Effector CD8-positive, alpha-beta T cell (primary cell): Measurements from ENCODE around the gene FAM83E.
"Not testable (repeated sequence)": the region's sequence is repeated elsewhere in the genome, so short reads cannot be mapped to it uniquely, and the experiment has no call there.

Experiments used
- DNase-seq: peaks from one replicate; lab custom pipeline; 2025; lab: John Stamatoyannopoulos, UW

FAM83E gene

DNA sequence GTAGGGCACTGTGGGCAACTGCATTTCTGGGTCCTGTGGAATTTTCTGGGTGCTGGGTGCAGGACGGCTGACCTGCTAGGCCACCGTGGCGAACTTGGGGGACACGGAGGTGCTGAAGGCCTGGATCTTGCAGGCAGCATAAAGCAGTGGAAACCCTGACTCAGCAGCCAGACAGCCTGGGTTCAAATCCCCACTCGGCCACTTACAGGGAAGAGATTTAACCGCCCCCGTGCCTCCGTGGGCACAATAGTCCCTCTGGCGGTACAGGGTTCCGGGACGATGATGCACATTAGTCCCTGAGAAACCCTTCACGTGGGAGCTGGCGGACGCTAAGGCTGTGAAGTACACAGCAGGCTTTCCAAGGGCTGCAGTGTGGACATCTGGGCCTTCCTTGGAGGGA, 3.0 kb downstream of the FAM83E start:
- DNase-seq: no peak

- no peak for DNase-seq
Measured at GRCh38 chr19:48609571-48610108, 5.2 kb downstream of the FAM83E start.

- peak; percentile 15 for DNase-seq
Measured at GRCh38 chr19:48608798-48609263, 6.0 kb downstream of the FAM83E start.

- no peak for DNase-seq
Measured at GRCh38 chr19:48607359-48607755, 7.5 kb downstream of the FAM83E start.

DNA sequence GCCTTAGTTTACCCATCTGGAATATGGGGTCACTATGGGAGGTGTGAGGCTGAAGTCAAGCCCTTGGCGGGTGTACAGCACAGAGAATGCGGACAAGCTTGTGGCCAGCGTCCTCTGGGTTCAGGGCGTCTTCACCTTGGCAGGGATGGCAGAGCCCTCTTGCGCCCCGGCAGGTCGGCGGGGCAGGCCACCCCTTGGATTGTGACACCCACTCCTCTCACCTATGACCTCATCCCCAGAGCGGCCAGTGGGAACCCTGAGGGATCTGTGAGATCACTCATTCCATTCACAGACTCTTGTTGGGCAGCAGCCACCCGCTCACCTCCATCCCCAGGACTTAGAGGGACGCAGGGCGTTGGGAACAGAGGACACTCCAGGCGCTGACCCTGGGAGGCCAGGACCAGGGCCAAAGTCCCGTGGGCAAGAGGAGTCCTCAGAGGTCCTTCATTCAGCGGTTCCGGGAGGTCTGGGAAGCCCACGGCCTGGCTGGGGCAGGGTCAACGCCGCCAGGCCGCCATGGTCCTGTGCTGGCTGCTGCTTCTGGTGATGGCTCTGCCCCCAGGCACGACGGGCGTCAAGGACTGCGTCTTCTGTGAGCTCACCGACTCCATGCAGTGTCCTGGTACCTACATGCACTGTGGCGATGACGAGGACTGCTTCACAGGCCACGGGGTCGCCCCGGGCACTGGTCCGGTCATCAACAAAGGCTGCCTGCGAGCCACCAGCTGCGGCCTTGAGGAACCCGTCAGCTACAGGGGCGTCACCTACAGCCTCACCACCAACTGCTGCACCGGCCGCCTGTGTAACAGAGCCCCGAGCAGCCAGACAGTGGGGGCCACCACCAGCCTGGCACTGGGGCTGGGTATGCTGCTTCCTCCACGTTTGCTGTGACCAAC, 8.2 kb downstream of the FAM83E start, which contains the start of gene SPACA4:
TSS of gene SPACA4 (plus strand) at position 280 of the 896 bp plus-strand sequence. CDS start at position 517, 237 bp downstream.
- DNase-seq: no peak

DNA sequence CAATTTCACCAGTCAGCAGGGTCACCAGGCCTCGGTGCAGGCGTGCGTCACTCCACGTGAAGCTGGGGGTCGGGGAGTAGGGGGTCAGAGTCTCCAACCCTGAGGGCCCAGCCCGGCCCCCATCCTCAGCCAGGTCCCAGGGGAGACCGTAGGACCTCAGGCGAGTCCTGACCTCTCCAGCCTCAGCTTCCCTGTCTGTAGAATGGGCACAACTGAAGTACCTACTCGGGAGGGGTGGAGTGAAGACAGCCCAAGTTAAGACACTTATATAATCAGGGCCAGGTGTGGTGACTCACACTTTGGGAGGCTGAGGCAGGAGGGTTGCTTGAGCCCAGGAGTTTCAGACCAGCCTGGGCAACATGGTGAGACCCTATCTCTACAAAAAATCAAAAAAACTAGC, 11.0 kb downstream of the FAM83E start:
- no peak for DNase-seq

- no peak for DNase-seq
Measured at GRCh38 chr19:48603449-48603848, 11.4 kb downstream of the FAM83E start.

GRCh38 chr19:48603001-48603400, 11.9 kb downstream of the FAM83E start:
- DNase-seq: no peak

DNA sequence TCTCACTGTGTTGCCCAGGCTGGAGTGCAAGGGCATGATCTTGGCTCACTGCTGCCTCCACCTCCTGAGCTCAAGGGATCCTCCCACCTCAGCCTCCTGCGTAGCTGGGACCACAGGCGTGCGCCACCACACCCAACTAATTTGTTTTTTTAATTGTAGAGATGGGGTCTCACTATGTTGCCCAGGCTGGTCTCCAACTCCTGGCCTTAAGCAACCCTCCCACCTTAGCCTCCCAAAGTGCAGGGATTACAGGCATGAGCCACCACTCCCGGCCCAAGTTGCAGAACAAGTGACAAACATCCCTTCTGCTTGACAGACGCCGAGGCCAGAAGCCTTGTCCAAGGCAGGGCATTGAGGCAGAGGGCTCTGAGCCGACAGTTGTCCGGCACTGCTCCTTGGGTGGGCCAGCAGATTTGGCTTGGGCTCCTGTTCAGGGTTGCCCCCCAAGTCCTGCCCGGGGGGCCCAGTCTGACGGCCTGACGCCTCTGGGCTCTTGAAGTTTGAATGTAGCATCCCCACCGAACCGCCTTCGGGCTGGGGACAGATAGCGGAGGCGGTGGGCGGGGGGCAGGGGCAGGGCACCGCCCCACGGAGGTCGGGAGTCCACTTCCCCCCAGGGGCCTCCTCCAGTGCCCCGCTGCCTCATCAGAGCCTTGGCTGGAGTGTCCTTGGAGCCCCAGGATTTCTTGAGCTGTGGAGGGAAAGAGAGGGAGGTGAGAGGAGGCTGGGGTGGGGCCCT, 14.0 kb downstream of the FAM83E start:
- DNase-seq: no peak

GRCh38 chr19:48598996-48599700, 15.7 kb downstream of the FAM83E start:
- no peak for DNase-seq

DNA sequence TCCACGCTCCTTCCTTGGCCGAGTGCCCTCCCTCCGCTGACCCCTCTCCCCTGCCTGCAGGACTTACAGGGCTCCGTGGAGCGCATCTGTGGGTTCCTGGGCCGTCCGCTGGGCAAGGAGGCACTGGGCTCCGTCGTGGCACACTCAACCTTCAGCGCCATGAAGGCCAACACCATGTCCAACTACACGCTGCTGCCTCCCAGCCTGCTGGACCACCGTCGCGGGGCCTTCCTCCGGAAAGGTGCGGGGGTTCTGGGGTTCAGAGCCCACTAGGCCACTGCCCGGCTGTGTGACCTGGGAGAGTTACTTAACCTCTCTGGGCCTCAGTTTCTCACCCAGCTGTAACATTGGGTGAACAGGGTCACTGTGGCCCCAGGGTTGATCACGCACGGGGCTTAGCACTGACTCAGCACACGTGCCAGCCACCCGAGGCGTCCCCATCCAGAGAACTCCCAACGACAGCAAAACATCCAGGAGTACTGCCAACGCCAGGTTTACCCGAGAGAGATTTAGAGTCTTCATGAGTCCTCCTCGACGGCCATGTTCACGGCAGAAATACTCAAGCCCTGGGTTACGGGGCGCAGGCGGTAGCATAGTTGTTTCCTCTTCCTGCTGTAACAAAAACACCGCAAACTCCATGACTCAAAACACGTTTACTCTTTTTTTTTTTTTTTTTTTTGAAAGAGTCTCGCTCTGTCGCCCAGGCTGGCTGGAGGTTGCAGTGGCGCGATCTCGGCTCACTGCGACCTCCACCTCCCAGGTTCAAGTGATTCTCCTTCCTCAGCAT, 18.0 kb downstream of the FAM83E start:
- DNase-seq: no peak

GRCh38 chr19:48596237-48596636, 18.6 kb downstream of the FAM83E start:
- no peak for DNase-seq

DNA sequence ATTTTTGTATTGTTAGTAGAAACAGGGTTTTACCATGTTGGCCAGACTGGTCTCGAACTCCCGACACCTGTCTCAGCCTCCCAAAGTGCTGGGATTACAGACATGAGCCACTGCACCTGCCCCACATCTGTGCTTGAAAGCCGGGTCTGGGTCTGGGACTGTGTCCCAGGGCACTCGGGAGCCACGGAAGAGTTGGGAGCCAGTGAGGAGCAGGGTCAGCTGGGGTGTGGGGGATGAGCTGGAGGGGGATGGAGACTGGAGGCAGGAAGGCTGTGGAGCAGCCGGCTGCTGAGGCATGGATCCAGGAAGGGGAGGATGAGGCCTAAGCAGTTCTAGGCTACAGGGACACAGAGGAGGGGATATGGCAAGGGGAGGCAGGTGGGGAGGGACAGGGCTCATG, 19.0 kb downstream of the FAM83E start:
- no peak for DNase-seq

GRCh38 chr19:48595171-48595570, 19.7 kb downstream of the FAM83E start:
- no peak for DNase-seq

DNA sequence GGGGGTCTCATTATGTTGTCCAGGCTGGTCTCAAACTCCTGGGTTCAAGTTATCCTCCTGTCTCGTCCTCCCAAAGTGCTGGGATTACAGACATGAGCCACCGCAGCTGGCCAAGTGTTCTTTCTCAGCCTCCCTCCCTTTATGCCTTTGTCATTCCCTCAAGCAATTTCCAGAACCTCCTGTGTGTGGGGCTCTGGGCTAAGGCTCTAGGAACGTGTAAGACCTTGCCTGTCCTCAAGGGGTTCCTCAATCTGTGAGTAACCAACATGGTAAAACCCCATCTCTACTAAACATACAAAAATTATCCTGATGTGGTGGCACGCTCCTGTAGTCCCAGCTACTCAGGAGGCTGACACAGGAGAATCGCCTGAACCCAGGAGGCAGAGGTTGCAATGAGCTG, 23.9 kb downstream of the FAM83E start:
- no peak for DNase-seq

DNA sequence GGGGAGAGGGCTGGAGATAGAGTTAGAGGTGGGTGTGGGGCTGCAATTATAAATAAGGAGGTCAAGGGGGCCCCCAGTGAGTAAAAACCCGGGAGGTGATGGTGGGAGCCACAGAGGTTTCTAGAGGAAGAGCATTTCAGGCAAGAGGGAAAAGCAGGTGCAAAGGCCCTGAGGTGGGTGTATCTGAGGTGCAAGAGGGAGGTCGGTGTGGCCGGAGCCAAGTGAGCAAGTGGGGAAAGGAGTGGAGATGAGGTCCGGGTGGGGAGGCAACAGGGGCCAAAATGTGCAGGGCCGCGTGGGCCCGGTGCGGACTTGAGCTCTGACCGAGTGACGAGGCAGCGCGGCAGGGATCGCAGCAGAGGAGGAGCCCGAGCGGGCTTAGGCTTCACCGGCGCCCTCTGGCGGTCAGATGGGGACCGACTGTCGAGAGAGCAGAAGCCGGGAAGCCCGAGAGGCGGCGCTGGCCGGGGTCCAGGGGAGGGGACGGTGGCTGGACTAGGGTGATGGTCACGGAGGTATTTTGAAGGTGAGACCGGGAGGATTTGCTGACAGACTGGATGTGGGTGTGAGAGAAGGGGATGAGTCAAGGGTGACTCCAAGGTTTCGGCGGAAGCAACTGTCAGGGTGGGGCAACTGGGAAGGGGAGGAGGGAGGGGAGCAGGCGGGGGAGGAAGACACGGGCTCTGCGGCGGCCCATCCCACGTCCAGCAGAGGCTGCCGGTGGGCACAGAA, 26.0 kb downstream of the FAM83E start:
- peak; percentile 83 for DNase-seq

GRCh38 chr19:48587387-48587786, 27.5 kb downstream of the FAM83E start:
- no peak for DNase-seq

GRCh38 chr19:48582168-48582567, 32.7 kb downstream of the FAM83E start:
- DNase-seq: no peak

- no peak for DNase-seq
Measured at GRCh38 chr19:48578891-48579290, 36.0 kb downstream of the FAM83E start.

DNA sequence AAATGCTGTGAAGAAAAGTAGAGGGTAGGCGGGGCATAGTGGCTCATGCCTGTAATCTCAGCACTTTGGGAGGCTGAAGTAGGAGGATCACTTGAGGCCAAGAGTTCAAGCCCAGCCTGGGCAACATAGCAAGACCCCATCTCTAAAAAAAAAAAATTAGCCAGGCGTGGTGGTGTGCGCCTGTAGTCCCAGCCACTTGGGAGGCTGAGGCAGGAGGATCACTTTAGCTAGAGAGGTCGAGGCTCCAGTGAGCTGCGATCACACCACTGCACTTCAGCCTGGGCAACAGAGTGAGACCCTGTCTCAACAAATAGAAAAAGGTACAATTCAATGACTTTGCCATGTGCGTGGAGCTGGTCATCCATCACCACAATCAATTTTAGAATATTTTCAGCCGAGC, 37.0 kb downstream of the FAM83E start:
- DNase-seq: not testable (repeated sequence)
